ENCODE measurements around the gene FILIP1. TPM values are rescaled to one million over a fixed set of nuclear protein-coding genes. Genes with fewer than 3 reads are reported as not detected.

The FILIP1 gene
- polyA plus RNA-seq, 1 donor, result 7.5 TPM

- no peaks in the 10 kb centered on the region for H3K27me3 ChIP-seq (ENCODE audit: control insufficient read depth, insufficient read depth, low read length)
- DNase-seq, result no peak
- H3K4me1 ChIP-seq (ENCODE audit: control insufficient read depth, insufficient read depth, low read length), result no peaks in the 10 kb centered on the region
- H3K4me3 ChIP-seq (ENCODE audit: low read length), result no peak overlapping the region
- WGBS (ENCODE audit: insufficient coverage, low lambda C conversion rate), result 100% methylated on average over 1 of the region's 4 CpGs
- H3K36me3 ChIP-seq (ENCODE audit: control insufficient read depth, insufficient read depth, low read length), result no peaks in the 10 kb centered on the region
- no peak overlapping the region for H3K27ac ChIP-seq (ENCODE audit: low read length)
- H3K9me3 ChIP-seq (ENCODE audit: control insufficient read depth, low read depth, low read length), result no peaks in the 10 kb centered on the region
Observed at GRCh38 chr6:75481936-75482593, 11.5 kb downstream of the FILIP1 start.

DNA sequence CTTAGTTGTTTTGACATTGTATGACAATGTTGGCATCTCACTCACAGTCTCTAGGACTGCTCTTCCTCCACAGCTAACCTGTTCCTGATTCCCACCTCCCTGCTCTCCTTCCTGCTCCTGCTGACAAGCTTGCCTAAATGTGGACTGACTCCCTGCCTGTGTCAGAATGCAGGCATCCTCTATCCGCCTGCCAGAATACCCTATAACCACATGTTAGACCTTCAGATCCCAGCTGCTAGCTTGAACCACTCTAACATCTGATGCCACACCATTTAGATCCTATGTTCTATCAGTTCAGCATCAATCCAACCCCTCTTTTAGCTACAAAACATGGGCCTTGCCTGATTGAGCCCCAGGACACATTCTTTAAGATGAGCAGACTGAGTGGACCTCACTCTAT lies 12.2 kb downstream of the FILIP1 start:
- no CpG with 5 or more reads among the region's 1 CpG for WGBS (ENCODE audit: insufficient coverage, low lambda C conversion rate)
- no peaks in the 10 kb centered on the region for H3K4me1 ChIP-seq (ENCODE audit: control insufficient read depth, insufficient read depth, low read length)
- H3K9me3 ChIP-seq (ENCODE audit: control insufficient read depth, low read depth, low read length), result no peaks in the 10 kb centered on the region
- H3K27ac ChIP-seq (ENCODE audit: low read length), result no peak overlapping the region
- DNase-seq, result no peak
- no peaks in the 10 kb centered on the region for H3K27me3 ChIP-seq (ENCODE audit: control insufficient read depth, insufficient read depth, low read length)
- no peaks in the 10 kb centered on the region for H3K36me3 ChIP-seq (ENCODE audit: control insufficient read depth, insufficient read depth, low read length)
- H3K4me3 ChIP-seq (ENCODE audit: low read length), result no peak overlapping the region

- Histone ChIP-seq H3K36me3 (ENCODE audit: control insufficient read depth, insufficient read depth, low read length) (no peaks in the 10 kb centered on the region), H3K4me3 (ENCODE audit: low read length) (no peak overlapping the region), H3K27me3 (ENCODE audit: control insufficient read depth, insufficient read depth, low read length) (no peaks in the 10 kb centered on the region), H3K27ac (ENCODE audit: low read length) (no peak overlapping the region), H3K9me3 (ENCODE audit: control insufficient read depth, low read depth, low read length) (no peaks in the 10 kb centered on the region), H3K4me1 (ENCODE audit: control insufficient read depth, insufficient read depth, low read length) (no peaks in the 10 kb centered on the region)
- no peak for DNase-seq
- no CpG with 5 or more reads among the region's 1 CpG for WGBS (ENCODE audit: insufficient coverage, low lambda C conversion rate)
Observed at GRCh38 chr6:75480425-75480824, 13.2 kb downstream of the FILIP1 start.

DNA sequence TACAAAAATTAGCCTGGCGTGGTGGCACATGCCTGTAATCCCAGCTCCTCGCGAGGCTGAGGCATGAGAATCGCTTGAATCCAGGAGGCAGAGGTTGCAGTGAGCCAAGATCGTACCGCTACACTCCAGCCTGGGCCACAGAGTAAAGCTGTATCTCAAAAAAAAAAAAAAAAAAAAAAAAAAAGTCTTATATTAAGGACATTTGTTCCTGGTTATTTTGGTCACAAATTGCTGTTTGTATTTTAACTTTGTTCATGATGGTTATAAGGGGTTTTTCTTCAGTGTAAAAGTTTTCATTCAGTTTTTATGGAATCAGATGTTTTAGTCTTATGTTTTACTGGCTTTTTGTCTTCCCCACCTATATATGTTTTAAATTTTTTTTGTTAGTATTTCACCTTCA lies 13.9 kb downstream of the FILIP1 start:
- H3K27ac ChIP-seq (ENCODE audit: low read length), result no peak overlapping the region
- no peaks in the 10 kb centered on the region for H3K36me3 ChIP-seq (ENCODE audit: control insufficient read depth, insufficient read depth, low read length)
- no peaks in the 10 kb centered on the region for H3K9me3 ChIP-seq (ENCODE audit: control insufficient read depth, low read depth, low read length)
- H3K27me3 ChIP-seq (ENCODE audit: control insufficient read depth, insufficient read depth, low read length), result no peaks in the 10 kb centered on the region
- WGBS (ENCODE audit: insufficient coverage, low lambda C conversion rate), result no CpG with 5 or more reads among the region's 6 CpGs
- H3K4me1 ChIP-seq (ENCODE audit: control insufficient read depth, insufficient read depth, low read length), result no peaks in the 10 kb centered on the region
- no peak for DNase-seq
- no peak overlapping the region for H3K4me3 ChIP-seq (ENCODE audit: low read length)

DNA sequence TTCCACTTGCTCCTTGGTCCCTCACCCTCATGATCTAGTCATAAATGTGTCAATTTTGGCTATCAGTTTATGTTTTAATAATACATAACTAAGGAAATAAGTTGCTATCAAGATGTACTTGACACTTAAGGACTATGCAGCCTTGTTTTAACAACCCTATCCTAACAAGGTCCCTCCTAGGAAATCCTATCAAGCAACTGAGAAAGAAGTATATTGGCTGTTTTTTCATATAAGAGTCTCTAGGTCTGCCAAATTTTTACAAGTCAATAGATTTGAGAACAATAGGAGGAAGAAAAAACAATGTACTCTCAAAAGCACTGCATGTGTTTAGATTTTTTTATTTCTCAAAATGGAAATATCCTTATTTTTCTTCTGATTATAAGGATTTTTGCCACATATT lies 14.7 kb downstream of the FILIP1 start:
- Histone ChIP-seq H3K36me3 (ENCODE audit: control insufficient read depth, insufficient read depth, low read length) (no peaks in the 10 kb centered on the region), H3K4me1 (ENCODE audit: control insufficient read depth, insufficient read depth, low read length) (no peaks in the 10 kb centered on the region), H3K27ac (ENCODE audit: low read length) (no peak overlapping the region), H3K9me3 (ENCODE audit: control insufficient read depth, low read depth, low read length) (no peaks in the 10 kb centered on the region), H3K4me3 (ENCODE audit: low read length) (no peak overlapping the region), H3K27me3 (ENCODE audit: control insufficient read depth, insufficient read depth, low read length) (no peaks in the 10 kb centered on the region)
- no peak for DNase-seq

DNA sequence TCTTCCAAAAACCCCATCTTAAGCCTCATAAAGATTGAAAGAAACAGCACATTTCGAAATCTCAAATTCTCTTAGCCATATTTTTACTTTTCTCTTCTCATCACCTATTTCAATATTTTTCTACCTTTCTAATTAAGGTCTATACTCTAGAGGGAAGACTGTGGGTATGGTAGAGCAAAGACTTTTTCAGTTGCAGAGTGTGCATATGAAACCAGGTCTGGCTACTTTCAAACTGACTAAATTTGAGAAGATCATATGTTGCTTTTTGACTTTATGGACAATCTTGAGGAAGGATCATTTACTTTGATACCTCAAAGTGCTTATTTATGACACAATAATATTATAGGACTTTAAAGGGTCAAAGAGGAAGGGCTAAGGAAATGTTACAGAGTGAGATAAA lies 20.7 kb downstream of the FILIP1 start:
- 83% methylated on average over 1 of the region's 1 CpG for WGBS (ENCODE audit: insufficient coverage, low lambda C conversion rate)
- Histone ChIP-seq H3K27me3 (ENCODE audit: control insufficient read depth, insufficient read depth, low read length) (no peaks in the 10 kb centered on the region), H3K36me3 (ENCODE audit: control insufficient read depth, insufficient read depth, low read length) (no peaks in the 10 kb centered on the region), H3K4me3 (ENCODE audit: low read length) (no peak overlapping the region), H3K27ac (ENCODE audit: low read length) (no peak overlapping the region), H3K9me3 (ENCODE audit: control insufficient read depth, low read depth, low read length) (no peaks in the 10 kb centered on the region), H3K4me1 (ENCODE audit: control insufficient read depth, insufficient read depth, low read length) (no peaks in the 10 kb centered on the region)
- no peak for DNase-seq

DNA sequence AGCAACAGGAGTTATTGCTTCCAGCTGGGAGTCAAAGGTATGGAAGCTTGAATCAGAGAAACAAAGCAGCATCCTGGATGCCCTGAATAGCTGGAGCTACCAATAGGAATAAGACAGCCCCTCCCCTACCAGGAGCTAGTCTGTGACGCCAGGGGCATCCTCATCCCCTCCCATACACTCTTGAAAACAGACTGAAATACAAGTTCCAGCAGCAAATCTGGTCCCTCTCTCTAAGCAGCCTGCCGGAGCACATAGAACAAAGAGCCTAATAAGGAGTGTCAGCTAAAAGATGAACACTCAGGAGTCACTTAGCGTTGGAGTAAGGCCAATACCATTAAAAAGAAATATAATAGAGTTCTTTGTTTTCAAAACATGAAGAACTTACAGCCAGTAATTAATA lies 25.6 kb downstream of the FILIP1 start:
- Histone ChIP-seq H3K36me3 (ENCODE audit: control insufficient read depth, insufficient read depth, low read length) (no peaks in the 10 kb centered on the region), H3K27me3 (ENCODE audit: control insufficient read depth, insufficient read depth, low read length) (no peaks in the 10 kb centered on the region), H3K27ac (ENCODE audit: low read length) (peak overlapping the region; percentile 27), H3K9me3 (ENCODE audit: control insufficient read depth, low read depth, low read length) (no peaks in the 10 kb centered on the region), H3K4me3 (ENCODE audit: low read length) (no peak overlapping the region), H3K4me1 (ENCODE audit: control insufficient read depth, insufficient read depth, low read length) (no peaks in the 10 kb centered on the region)
- no peak for DNase-seq
- no CpG with 5 or more reads among the region's 3 CpGs for WGBS (ENCODE audit: insufficient coverage, low lambda C conversion rate)

DNA sequence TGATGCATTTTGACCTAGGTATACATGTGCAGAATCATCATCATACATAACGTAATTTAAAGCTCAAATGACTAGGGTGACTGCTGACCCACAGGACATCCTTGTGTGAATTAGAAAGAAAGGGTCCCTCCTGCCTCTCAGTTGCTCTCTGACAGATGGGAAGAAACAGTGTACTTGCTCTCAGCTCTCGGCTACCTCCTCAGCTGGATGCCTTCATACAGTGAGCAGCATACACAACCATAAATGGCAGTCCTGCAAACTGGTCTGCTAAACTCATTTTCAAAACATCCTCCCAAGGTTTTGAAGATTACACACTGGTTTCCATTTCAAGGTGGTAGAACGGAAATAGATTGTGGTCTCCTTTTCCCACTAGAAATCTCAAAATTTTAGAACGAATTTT lies 26.3 kb downstream of the FILIP1 start:
- Histone ChIP-seq H3K27ac (ENCODE audit: low read length) (peak overlapping the region; percentile 27), H3K4me1 (ENCODE audit: control insufficient read depth, insufficient read depth, low read length) (no peaks in the 10 kb centered on the region), H3K9me3 (ENCODE audit: control insufficient read depth, low read depth, low read length) (no peaks in the 10 kb centered on the region), H3K36me3 (ENCODE audit: control insufficient read depth, insufficient read depth, low read length) (no peaks in the 10 kb centered on the region), H3K27me3 (ENCODE audit: control insufficient read depth, insufficient read depth, low read length) (no peaks in the 10 kb centered on the region), H3K4me3 (ENCODE audit: low read length) (no peak overlapping the region)
- 93% methylated on average over 2 of the region's 4 CpGs for WGBS (ENCODE audit: insufficient coverage, low lambda C conversion rate)
- no peak for DNase-seq

DNA sequence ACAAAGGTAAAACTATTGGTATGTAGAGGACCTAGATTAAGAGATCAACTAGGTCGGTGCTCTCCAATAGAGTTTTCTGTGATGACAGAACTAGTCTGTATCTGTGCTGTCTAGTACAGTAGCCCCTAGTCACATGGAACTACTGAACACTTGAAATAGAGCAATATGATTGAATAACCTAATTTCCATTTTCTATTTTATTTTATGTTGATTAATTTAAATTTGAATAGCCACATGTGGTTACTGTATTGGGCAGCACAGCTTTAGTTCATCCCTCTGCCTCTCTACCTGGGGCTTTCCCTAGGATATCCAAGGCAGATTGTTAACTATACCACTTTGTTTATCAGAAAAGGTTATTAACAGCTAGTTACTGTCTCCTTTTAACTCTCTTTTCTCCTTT lies 27.0 kb downstream of the FILIP1 start:
- WGBS (ENCODE audit: insufficient coverage, low lambda C conversion rate), result no CpG with 5 or more reads among the region's 1 CpG
- Histone ChIP-seq H3K27ac (ENCODE audit: low read length) (no peak overlapping the region), H3K4me1 (ENCODE audit: control insufficient read depth, insufficient read depth, low read length) (no peaks in the 10 kb centered on the region), H3K36me3 (ENCODE audit: control insufficient read depth, insufficient read depth, low read length) (no peaks in the 10 kb centered on the region), H3K4me3 (ENCODE audit: low read length) (no peak overlapping the region), H3K9me3 (ENCODE audit: control insufficient read depth, low read depth, low read length) (no peaks in the 10 kb centered on the region), H3K27me3 (ENCODE audit: control insufficient read depth, insufficient read depth, low read length) (no peaks in the 10 kb centered on the region)
- no peak for DNase-seq

DNA sequence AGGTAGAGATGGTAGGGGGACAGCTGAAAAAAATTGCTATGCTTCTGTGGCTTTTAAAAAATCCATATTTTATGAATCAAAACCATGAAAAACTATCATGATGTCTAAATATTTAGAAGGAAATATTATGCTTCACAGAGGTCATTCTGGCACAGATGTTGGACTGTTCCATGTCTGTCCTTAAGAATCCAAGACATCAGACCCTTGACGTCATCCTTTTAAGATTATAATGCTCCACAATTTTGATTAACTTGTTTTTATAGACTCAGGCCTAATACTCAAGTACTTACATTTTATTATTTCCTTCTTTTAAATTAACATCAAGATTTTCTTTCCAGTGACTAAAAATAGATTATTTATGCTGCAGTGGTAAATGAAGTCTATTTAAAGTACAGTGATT lies 29.7 kb downstream of the FILIP1 start:
- WGBS (ENCODE audit: insufficient coverage, low lambda C conversion rate), result 100% methylated on average over 1 of the region's 1 CpG
- Histone ChIP-seq H3K4me1 (ENCODE audit: control insufficient read depth, insufficient read depth, low read length) (no peaks in the 10 kb centered on the region), H3K27ac (ENCODE audit: low read length) (no peak overlapping the region)

DNA sequence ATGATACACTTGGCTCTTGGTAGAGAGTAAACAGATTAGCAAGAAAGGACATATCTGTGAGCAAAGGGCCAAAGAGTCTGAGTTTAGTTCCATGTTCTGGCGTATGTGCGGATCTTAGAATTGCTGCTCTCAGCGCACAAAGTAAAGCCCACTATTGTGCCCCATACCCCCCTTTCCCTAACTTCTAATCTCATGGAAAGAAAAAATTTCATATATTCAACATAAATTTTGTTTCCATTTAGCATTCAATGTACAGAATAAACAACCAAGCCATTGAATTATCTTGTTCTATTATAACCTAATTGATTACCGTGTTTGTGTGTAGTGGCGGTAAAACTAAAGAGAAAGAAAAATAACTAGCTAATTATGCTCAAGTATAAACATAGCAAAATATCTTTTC lies 30.5 kb downstream of the FILIP1 start:
- Histone ChIP-seq H3K4me1 (ENCODE audit: control insufficient read depth, insufficient read depth, low read length) (no peaks in the 10 kb centered on the region), H3K27ac (ENCODE audit: low read length) (no peak overlapping the region), H3K27me3 (ENCODE audit: control insufficient read depth, insufficient read depth, low read length) (no peaks in the 10 kb centered on the region), H3K4me3 (ENCODE audit: low read length) (no peak overlapping the region), H3K9me3 (ENCODE audit: control insufficient read depth, low read depth, low read length) (no peaks in the 10 kb centered on the region), H3K36me3 (ENCODE audit: control insufficient read depth, insufficient read depth, low read length) (no peaks in the 10 kb centered on the region)
- DNase-seq, result no peak
- 87% methylated on average over 5 of the region's 5 CpGs for WGBS (ENCODE audit: insufficient coverage, low lambda C conversion rate)

More for the DNA sequence above, 29.7 kb downstream of the FILIP1 start:
- Histone ChIP-seq H3K27me3 (ENCODE audit: control insufficient read depth, insufficient read depth, low read length) (no peaks in the 10 kb centered on the region), H3K9me3 (ENCODE audit: control insufficient read depth, low read depth, low read length) (no peaks in the 10 kb centered on the region), H3K36me3 (ENCODE audit: control insufficient read depth, insufficient read depth, low read length) (no peaks in the 10 kb centered on the region), H3K4me3 (ENCODE audit: low read length) (no peak overlapping the region)
- DNase-seq, result no peak

All from large intestine (tissue), 3 donors.